ENCODE results near the gene ATXN7L2.

GRCh38 chr1:109487261-109487660 lies 3.6 kb downstream of the ATXN7L2 start:
- TF ChIP-seq CTCF (IDR thresholded peaks at IDR 0.05) (no peak), POLR2A (IDR thresholded peaks at IDR 0.05; ENCODE audit: low read depth) (no peak), EP300 (IDR thresholded peaks at IDR 0.05) (no peak), POLR2AphosphoS5 (IDR thresholded peaks at IDR 0.05) (no peak)

Data from esophagus muscularis mucosa (tissue), 4 donors.